ENCODE data around the gene FAF1. TPM values are rescaled to one million over a fixed set of nuclear protein-coding genes. Genes with fewer than 3 reads are reported as not detected.
"Not testable (repeated sequence)": the region's sequence is repeated elsewhere in the genome, so short reads cannot be mapped to it uniquely, and the experiment has no call there.

FAF1 gene
- total RNA-seq, 2 experiments from 2014 or later = 43.5 to 44.0 TPM

DNA sequence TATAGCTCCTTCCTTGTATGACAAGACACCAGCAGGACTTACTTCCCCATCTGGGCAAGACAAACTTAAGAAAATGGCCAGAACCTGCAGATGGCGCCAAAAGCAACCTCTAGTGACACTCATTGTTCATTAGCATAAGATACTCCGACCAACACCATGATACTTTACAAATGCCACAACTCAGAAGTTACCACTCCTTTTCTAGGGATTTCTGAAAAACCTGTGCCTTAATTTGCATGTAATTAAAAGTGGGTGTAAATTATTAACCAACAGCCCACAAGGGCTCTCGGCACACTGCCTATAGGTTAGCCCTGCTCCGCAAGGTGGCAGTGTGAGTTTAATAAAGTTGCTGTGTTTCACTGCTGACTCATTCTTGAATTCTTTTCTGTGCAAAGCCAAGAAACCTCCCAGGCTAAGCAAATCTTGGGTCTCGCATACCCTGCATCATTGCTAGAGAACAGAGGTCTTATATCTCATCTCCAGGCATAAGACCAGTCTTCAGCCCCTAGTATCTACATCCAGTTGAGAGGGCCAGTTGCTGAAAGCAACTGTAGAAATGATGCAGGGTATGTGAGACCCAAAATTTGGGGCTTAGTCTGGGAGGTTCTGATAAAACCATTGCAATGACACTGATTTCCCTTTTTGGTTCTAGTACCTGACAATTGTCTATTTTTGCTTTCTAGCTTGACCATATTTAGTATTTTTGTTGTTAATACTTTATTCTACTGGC lies 86.4 kb downstream of the FAF1 start:
- peaks cover 3% of the 10 kb centered on the region for H3K36me3 Mint-ChIP-seq (ENCODE audit: low read depth)

GRCh38 chr1:50864845-50865244 lies 95.2 kb downstream of the FAF1 start:
- H3K27ac Mint-ChIP-seq; POLR2A ChIA-PET; H3K4me3 ChIP-seq (ENCODE audit: low read length); H3K36me3 ChIP-seq (ENCODE audit: insufficient read depth, low read length); H3K4me1 ChIP-seq (ENCODE audit: insufficient read depth, low read length); H3K27ac ChIP-seq (ENCODE audit: low read depth in 1 of 2, low read length in 2 of 2); DNase-seq; H3K4me3 Mint-ChIP-seq; CTCF ChIA-PET; ATAC-seq (ENCODE audit: poor library complexity); H3K27me3 ChIP-seq (ENCODE audit: control insufficient read depth in 1 of 2, insufficient read depth in 2 of 2, low read length in 2 of 2); H3K27me3 Mint-ChIP-seq; intact Hi-C loops (cut with DNase I, micrococcal nuclease): not testable (repeated sequence)
- peaks cover 0 to 13% of the 10 kb centered on the region in 2 experiments for H3K9me3 ChIP-seq (ENCODE audit: control insufficient read depth in 1 of 2, insufficient read depth in 1 of 2, low read length in 2 of 2)
- Mint-ChIP-seq H3K9me3 (peaks cover 17% of the 10 kb centered on the region), H3K4me1 (ENCODE audit: low read depth) (peaks cover 14% of the 10 kb centered on the region), H3K36me3 (ENCODE audit: low read depth) (peaks cover 54% of the 10 kb centered on the region)

More for the DNA sequence above, 86.4 kb downstream of the FAF1 start:
- Histone ChIP-seq H3K4me3 (ENCODE audit: low read length) (peak overlapping the region; percentile 18), H3K4me1 (ENCODE audit: insufficient read depth, low read length) (no peaks in the 10 kb centered on the region), H3K9me3 (ENCODE audit: control insufficient read depth in 1 of 2, insufficient read depth in 1 of 2, low read length in 2 of 2) (no peaks in the 10 kb centered on the region), H3K27me3 (ENCODE audit: control insufficient read depth in 1 of 2, insufficient read depth in 2 of 2, low read length in 2 of 2) (no peaks in the 10 kb centered on the region), H3K27ac (ENCODE audit: low read depth in 1 of 2, low read length in 2 of 2) (no peak overlapping the region), H3K36me3 (ENCODE audit: insufficient read depth, low read length) (no peaks in the 10 kb centered on the region)
- peak; percentile 76 for ATAC-seq (ENCODE audit: poor library complexity)
- TF ChIP-seq, protein P1, sequence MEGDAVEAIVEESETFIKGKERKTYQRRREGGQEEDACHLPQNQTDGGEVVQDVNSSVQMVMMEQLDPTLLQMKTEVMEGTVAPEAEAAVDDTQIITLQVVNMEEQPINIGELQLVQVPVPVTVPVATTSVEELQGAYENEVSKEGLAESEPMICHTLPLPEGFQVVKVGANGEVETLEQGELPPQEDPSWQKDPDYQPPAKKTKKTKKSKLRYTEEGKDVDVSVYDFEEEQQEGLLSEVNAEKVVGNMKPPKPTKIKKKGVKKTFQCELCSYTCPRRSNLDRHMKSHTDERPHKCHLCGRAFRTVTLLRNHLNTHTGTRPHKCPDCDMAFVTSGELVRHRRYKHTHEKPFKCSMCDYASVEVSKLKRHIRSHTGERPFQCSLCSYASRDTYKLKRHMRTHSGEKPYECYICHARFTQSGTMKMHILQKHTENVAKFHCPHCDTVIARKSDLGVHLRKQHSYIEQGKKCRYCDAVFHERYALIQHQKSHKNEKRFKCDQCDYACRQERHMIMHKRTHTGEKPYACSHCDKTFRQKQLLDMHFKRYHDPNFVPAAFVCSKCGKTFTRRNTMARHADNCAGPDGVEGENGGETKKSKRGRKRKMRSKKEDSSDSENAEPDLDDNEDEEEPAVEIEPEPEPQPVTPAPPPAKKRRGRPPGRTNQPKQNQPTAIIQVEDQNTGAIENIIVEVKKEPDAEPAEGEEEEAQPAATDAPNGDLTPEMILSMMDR (IDR thresholded peaks at IDR 0.05) = peak; percentile 93
- Mint-ChIP-seq H3K4me1 (ENCODE audit: low read depth) (peaks cover 17% of the 10 kb centered on the region), H3K4me3 (no peak overlapping the region), H3K27ac (no peak overlapping the region), H3K27me3 (no peaks in the 10 kb centered on the region), H3K9me3 (no peaks in the 10 kb centered on the region)
- ChIA-PET POLR2A (interaction anchor here (1.0 kb wide), 1 partner anchor 16 kb away, joined by 4 read pairs; no protein-coding TSS in a partner anchor), CTCF (interaction anchor here (0.8 to 1.6 kb wide), 4 partner anchors 87 to 318 kb away, joined by 3 to 8 read pairs (median 4); no protein-coding TSS in a partner anchor)
- intact Hi-C loops (cut with DNase I, micrococcal nuclease) = loop anchor here (1.0 to 5.0 kb wide), 2 partner anchors 169 to 316 kb away; no protein-coding TSS in a partner anchor
- DNase-seq = peak; percentile 34 to 77 (median 57)

DNA sequence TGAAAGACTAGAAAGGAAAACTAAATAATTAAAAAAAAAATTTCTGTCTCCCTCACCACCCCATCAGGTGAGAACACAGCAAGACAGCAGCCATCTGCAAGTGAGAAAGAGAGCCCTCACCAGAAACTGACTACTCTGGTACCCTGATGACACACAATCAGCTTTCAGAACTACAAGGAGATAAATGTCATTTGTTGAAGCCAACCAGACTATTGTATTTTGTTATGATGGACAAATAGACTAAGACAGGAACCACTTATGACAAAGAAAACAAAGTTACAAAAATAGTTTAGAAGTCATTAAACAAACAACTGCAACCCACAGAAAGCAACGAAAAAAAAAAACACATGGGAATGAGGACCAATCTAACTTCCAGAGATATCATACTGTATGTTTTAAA lies 98.3 kb downstream of the FAF1 start:
- Histone ChIP-seq H3K4me1 (ENCODE audit: insufficient read depth, low read length) (no peaks in the 10 kb centered on the region), H3K27me3 (ENCODE audit: control insufficient read depth in 1 of 2, insufficient read depth in 2 of 2, low read length in 2 of 2) (no peaks in the 10 kb centered on the region), H3K27ac (ENCODE audit: low read depth in 1 of 2, low read length in 2 of 2) (no peak overlapping the region), H3K36me3 (ENCODE audit: insufficient read depth, low read length) (no peaks in the 10 kb centered on the region), H3K4me3 (ENCODE audit: low read length) (no peak overlapping the region), H3K9me3 (ENCODE audit: control insufficient read depth in 1 of 2, insufficient read depth in 1 of 2, low read length in 2 of 2) (peaks cover 0 to 15% of the 10 kb centered on the region in 2 experiments)
- ATAC-seq (ENCODE audit: poor library complexity) (no peak), DNase-seq (no peak)
- TF ChIP-seq, protein P1 (IDR thresholded peaks at IDR 0.05) = no peak
- ChIA-PET CTCF (no interaction called here), POLR2A (no interaction called here)
- intact Hi-C loops (cut with DNase I, micrococcal nuclease) = no loop called here
- Mint-ChIP-seq H3K27ac (no peak overlapping the region), H3K4me3 (no peak overlapping the region), H3K4me1 (ENCODE audit: low read depth) (peaks cover 26% of the 10 kb centered on the region), H3K27me3 (no peaks in the 10 kb centered on the region), H3K9me3 (peaks cover 24% of the 10 kb centered on the region), H3K36me3 (ENCODE audit: low read depth) (peaks cover 57% of the 10 kb centered on the region)
